GM18505 (cell line): ENCODE data around the gene HAS3.
"Not testable (repeated sequence)": the region's sequence is repeated elsewhere in the genome, so short reads cannot be mapped to it uniquely, and the experiment has no call there.

Experiments used
- ATAC-seq: cut with Tn5 transposase; IDR thresholded peaks from one replicate; pipeline ENCODE4 v1.9.1; 2021; ENCODE audit not compliant: unreplicated experiment
- POLR2A ChIP-seq: IDR thresholded peaks from 4 replicates; pipeline ENCODE4 v1.6.1; 2011; ENCODE audit warnings: borderline replicate concordance; ENCODE audit not compliant: insufficient read depth, insufficient read length; ENCODE audit errors: extremely low read depth

The HAS3 gene

GRCh38 chr16:69115837-69116236 is 10.4 kb downstream of the HAS3 start:
- no peak for ATAC-seq
- TF ChIP-seq POLR2A: no peak

DNA sequence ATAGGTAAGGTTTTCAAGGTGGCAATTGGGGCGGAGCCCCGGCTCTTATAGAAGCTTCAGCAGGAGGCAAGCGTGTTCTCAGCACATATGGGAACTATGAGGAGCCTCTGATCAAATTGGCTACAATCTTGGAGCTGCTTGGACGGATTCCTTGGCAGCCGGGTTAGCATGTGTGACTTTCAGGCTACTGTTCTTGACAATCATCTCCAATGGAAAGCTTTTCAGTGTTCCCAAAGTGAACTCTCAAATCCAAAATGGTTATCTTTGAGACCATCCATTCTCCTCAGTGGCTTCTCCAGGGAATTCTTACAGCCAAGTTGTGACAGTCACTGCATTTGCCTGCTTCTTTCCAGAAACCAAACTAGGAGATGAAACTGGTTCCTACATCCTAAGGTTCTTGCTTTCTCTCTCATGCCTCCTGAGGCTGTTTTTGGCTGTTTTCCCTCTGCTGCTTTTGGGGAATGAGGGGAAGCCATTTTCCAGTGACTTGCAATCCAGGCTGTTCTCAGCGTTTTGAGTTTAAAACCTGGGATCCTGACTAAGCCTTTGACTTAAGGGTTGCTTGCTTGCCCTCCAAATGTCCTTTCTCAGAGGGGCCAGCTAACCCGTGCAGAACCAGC is 10.9 kb downstream of the HAS3 start:
- ATAC-seq: no peak
- TF ChIP-seq POLR2A: no peak

DNA sequence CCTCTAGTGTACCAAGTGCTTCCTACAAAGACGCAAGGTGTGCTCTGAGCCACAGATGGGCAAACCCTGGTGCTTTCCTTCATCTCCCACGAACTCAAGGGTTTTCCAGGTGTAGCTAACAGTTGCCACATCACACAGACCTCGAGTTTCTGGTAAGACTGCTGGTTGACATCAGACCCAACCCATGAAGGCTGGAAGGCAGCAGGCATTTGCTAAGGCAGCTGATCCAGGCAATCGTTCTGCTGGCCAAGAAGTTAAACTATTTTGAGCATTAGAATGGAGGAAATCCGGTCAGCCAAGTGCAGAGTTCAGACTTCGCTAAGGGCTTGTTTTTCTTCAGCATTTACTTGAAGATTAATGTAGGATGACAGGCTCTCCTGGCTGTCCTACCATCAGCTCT is 11.5 kb downstream of the HAS3 start:
- no peak for ATAC-seq
- no peak for TF ChIP-seq POLR2A

DNA sequence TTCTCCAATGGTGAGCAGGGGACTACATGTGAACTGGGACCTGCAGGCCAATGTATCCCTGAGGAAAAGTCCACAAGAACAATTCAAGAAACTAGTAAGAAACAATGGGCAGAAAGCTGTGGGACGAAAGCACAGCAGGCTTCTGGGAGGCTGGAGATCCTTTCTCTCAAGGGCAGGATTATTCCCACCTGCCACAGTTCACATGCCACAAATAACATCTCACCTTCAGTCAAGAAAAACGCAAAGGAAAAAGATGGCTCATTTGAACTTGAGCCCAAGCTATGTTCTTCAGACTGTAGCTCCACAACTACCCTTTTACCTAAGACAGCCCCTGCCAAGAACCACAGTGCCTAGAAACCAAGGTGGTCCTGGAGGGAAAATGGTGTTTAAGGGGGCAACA is 13.0 kb downstream of the HAS3 start:
- ATAC-seq: no peak
- TF ChIP-seq POLR2A: no peak

DNA sequence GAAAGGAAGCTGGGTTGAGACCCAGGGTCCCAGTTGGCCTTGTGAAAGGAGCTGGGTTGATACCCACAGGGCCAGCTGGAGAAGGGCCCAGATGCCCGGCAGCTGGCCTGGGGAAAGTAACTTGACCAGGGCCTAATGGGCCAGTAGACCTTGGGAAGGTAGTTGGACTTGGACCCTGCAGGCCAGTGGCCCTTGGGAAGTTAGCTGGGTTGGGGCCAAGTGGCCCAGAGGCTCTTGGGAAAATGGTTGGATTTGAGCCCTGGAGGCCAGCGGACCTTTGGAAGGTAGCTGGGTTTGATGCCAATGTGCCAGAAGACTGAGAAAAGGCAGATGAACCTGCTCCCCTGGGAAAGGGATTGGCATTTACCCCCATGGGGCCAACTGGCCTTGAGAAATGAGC is 13.5 kb downstream of the HAS3 start:
- ATAC-seq: no peak

GRCh38 chr16:69119536-69119935 is 14.1 kb downstream of the HAS3 start:
- no peak for TF ChIP-seq POLR2A
- no peak for ATAC-seq

More for the DNA sequence above, 13.5 kb downstream of the HAS3 start:
- no peak for TF ChIP-seq POLR2A

DNA sequence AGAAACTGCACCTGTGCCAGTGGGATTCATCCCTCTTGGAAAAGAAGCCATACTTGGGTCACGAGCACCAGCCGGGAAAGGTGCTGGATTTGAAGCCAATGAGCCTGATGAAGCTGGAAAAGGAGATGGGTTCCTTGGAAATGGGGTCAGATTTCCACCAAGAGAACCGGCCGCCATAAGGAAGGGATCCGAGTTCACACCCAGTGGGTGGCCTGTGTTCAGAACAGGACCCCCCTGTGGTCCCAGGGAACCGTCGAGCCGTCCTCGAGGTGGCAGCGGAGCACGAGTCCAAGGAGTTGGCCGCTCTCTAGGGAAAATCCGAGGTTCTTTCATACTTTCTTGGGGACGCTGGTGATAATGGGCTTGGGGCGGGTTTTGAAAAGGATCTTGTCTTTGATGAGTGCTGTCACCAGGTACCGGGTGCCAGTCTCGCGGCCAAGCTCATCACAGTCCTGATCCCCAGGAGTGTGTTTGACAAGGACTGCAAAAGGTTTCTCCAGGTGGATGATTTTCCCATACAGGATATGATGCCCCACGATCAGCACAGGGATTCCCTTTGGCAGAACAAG is 14.7 kb downstream of the HAS3 start:
- ATAC-seq: no peak

DNA sequence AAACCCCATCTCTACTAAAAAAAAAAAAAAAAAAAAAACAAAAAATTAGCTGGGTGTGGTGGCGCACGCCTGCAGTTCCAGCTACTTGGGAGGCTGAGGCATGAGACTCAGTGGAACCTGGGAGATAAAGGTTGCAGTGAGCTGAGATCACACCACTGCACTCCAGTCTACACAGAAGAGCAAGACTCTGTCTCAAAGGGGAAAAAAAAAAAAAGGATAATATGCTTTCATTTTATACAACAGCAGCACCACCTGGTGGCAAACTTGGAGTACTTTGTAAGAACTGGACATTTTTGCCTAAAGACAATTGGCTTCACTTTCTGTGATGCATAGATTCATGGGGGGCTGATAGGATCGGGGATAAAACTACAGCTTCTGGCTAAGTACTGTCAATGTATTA is 18.5 kb downstream of the HAS3 start:
- no peak for TF ChIP-seq POLR2A
- ATAC-seq: no peak

More for the DNA sequence above, 14.7 kb downstream of the HAS3 start:
- TF ChIP-seq POLR2A: no peak

GRCh38 chr16:69124406-69124805 is 19.0 kb downstream of the HAS3 start:
- not testable (repeated sequence) for ATAC-seq

- ATAC-seq: not testable (repeated sequence)
Measured at GRCh38 chr16:69124961-69125360, 19.5 kb downstream of the HAS3 start.

DNA sequence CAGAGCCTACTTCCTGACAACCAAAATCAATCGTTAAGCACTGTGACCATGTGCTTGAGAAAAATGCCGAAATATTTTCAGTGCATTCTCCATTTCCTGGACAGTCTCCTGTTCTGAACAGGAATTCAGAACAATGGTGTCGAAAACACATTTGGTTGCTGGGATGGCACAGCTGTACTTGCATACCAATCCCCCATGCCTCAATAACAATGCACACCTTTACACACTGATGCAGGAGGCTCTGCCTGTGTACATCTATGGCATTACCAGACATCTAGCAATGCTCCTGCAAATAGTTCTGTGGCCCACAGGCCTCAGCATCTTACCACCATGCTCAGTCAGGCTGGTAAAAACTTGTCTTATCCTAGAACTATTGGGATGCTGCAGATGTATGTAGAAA is 20.8 kb downstream of the HAS3 start:
- ATAC-seq: no peak
- no peak for TF ChIP-seq POLR2A

- ATAC-seq: not testable (repeated sequence)
Measured at GRCh38 chr16:69126801-69127200, 21.3 kb downstream of the HAS3 start.

DNA sequence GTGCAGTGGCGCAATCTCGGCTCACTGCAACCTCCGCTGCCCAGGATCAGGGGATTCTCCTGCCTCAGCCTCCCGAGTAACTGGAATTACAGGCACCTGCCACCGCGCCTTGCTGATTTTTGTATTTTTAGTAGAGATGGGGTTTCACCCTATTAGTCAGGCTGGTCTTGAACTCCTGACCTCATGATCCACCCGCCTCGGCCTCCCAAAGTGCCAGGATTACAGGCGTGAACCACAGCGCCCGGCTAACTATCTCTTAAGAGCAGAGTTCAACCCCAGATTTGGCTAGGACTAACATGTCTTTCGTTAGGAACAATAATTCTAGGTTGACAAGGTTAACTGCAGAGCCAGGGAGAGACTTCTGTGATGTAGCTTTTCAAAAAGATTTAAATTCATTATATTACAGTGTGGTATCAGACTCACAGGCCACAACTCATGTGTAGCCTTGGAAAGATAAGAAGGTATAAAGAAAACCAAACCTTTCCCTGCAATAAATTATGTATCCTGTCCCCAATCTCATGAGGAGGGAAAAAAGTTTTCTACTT is 22.6 kb downstream of the HAS3 start:
- no peak for TF ChIP-seq POLR2A
- no peak for ATAC-seq

GRCh38 chr16:69130461-69130860 is 25.0 kb downstream of the HAS3 start:
- TF ChIP-seq POLR2A: no peak
- no peak for ATAC-seq
